HG03521 (cell line): ENCODE measurements around the gene AGBL1.
"Not testable (repeated sequence)": the region's sequence is repeated elsewhere in the genome, so short reads cannot be mapped to it uniquely, and the experiment has no call there.

Source experiments
- ATAC-seq: cut with Tn5 transposase; IDR thresholded peaks from one replicate; pipeline ENCODE4 v1.9.1; 2021; ENCODE audit warnings: mild to moderate bottlenecking, moderate library complexity; ENCODE audit not compliant: unreplicated experiment

Gene AGBL1

DNA sequence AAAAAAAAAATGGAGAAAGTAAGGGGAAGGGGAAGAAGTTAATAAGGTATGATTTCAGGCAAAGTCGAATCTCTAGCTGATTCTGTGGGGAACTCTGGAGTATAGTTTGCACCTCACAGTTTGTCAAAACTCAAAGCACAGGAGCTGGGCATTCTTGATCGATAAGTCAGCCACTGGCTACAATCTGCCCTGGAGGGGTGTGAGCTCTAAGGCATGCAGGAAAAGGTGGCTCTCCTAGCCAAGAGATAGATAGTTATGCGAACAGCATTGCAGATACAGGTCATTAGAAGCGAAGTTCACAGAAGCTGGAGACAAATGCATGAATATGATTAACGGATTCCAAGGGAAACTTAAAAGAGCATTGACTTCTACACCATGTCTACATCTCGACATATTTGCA is 952.6 kb downstream of the AGBL1 start:
- no peak for ATAC-seq

DNA sequence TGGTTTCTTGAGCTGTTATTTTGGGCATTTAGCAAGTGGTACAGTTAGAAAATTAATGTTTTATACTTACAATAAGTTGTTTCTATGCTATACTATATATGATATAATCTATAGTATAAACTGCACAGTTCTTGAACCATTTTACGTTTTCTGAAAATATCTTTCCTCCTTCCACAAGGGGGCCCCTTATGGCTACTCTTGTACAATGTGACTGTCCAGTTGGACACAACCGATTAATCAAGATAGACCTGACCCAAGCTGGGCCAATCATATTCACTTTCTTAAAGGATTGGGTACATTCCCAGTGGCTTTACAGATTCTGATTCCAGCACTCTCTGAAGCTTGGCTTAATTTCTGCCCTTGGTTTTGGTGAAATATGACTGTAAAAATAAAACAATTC is 953.4 kb downstream of the AGBL1 start:
- ATAC-seq: no peak

GRCh38 chr15:87034886-87035285 is 955.2 kb downstream of the AGBL1 start:
- ATAC-seq: no peak

GRCh38 chr15:87038404-87038803 is 958.7 kb downstream of the AGBL1 start:
- no peak for ATAC-seq

- not testable (repeated sequence) for ATAC-seq
Observed at GRCh38 chr15:87042619-87043018, 962.9 kb downstream of the AGBL1 start.

GRCh38 chr15:87045746-87046145 is 966.1 kb downstream of the AGBL1 start:
- no peak for ATAC-seq

DNA sequence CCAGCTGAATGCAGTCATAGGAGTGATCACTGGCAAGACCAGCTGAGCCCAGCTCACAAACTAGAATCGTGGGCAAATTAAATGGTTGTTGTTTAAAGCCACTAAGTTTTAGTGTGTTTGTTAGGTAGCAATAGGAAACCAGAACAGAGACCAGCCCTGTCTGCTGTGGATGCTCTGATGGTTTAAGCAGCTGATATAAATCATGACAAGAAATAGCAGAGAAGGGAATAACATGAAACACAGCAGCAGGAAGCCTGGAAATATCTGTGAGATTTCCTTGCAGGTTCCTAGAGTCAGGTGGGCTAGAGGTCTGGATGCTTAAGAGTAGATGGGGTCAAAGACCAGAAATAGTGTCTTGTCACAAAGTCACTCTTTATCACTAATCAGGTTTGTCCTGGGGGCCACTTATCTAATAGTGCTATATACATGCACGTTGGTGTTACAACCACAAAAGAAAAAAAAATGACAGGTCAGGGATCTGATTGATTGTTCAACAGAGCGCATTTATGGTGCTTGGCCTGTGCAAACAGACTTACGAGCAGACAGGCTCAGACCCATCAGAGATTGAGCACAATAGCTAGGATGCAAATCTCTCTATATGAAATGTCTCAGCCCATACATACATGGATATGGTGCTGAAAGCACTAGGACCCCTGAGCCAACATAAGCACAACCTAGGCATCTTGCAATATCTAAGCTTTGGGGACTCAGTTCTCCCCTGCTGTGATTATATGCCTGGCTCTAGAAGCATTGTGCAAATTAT is 967.7 kb downstream of the AGBL1 start:
- no peak for ATAC-seq
